ENCODE measurements around the gene IL1RAPL2. TPM values are rescaled to one million over a fixed set of nuclear protein-coding genes. Genes with fewer than 3 reads are reported as not detected.

Gene IL1RAPL2
- total and polyA plus RNA-seq, 2 donors: 0.24 to 3.3 TPM

GRCh38 chrX:104697294-104697693, 131.3 kb downstream of the IL1RAPL2 start:
- Histone ChIP-seq H3K4me1 (ENCODE audit: insufficient read depth) (no peaks in the 10 kb centered on the region), H3K36me3 (ENCODE audit: insufficient read depth) (no peaks in the 10 kb centered on the region), H3K4me3 (ENCODE audit: low read depth, low read length) (no peak overlapping the region), H3K27ac (ENCODE audit: low read depth) (no peak overlapping the region)
- DNase-seq (ENCODE audit: extremely low spot score): peak; percentile 2

GRCh38 chrX:104707042-104707441, 141.0 kb downstream of the IL1RAPL2 start:
- 85% methylated on average over 4 of the region's 4 CpGs for WGBS

DNA sequence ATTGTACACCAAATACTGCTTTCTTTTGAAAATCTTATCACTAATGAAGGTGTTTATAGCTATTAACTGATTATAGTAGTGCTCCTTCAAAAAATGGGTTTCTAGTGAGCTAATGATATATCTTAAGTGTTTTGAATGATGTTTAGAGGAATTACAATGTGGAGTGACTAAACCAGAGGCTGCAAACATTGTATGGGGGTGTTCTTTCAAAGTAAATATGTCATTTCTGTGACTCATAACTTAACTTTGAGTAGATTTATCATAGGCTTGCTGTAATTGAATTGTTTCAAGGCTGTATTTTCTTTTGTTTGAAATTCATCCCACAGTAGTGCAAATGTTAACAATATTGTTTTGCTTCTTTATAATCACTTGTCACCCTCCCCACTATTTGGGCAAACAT, 141.6 kb downstream of the IL1RAPL2 start:
- H3K27ac ChIP-seq (ENCODE audit: low read depth): no peak overlapping the region
- no peak overlapping the region for H3K4me3 ChIP-seq (ENCODE audit: low read depth, low read length)
- no peaks in the 10 kb centered on the region for H3K36me3 ChIP-seq (ENCODE audit: insufficient read depth)
- DNase-seq (ENCODE audit: extremely low spot score): no peak
- H3K4me1 ChIP-seq (ENCODE audit: insufficient read depth): no peaks in the 10 kb centered on the region

More at GRCh38 chrX:104707042-104707441, 141.0 kb downstream of the IL1RAPL2 start:
- no peak overlapping the region for H3K4me3 ChIP-seq (ENCODE audit: low read depth, low read length)
- H3K27ac ChIP-seq (ENCODE audit: low read depth): no peak overlapping the region
- H3K36me3 ChIP-seq (ENCODE audit: insufficient read depth): no peaks in the 10 kb centered on the region
- no peaks in the 10 kb centered on the region for H3K4me1 ChIP-seq (ENCODE audit: insufficient read depth)
- DNase-seq (ENCODE audit: extremely low spot score): no peak

GRCh38 chrX:104712515-104712914, 146.5 kb downstream of the IL1RAPL2 start:
- WGBS: 5% methylated on average over 1 of the region's 1 CpG
- DNase-seq (ENCODE audit: extremely low spot score): no peak
- no peak overlapping the region for H3K27ac ChIP-seq (ENCODE audit: low read depth)
- no peaks in the 10 kb centered on the region for H3K4me1 ChIP-seq (ENCODE audit: insufficient read depth)
- no peak overlapping the region for H3K4me3 ChIP-seq (ENCODE audit: low read depth, low read length)
- H3K36me3 ChIP-seq (ENCODE audit: insufficient read depth): no peaks in the 10 kb centered on the region

DNA sequence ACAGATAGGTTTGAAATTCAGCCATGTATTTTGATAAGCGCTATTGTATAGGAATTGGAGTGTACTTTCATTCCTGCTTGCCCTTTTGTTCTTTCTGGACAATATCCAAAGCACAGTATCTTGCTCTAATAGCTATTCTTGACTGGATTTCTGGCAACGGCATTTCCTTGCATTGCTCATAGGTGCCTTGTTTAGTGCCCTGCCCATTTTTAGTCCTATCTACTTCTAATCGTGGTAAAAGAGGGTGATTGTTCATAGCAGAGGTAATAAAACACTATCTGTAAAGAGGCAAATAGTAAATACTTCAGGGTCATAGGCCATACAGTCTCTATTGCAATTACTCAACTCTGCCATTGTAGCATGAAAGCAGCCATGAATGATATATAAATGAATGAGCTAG, 155.9 kb downstream of the IL1RAPL2 start:
- H3K27ac ChIP-seq (ENCODE audit: low read depth): no peak overlapping the region
- H3K4me1 ChIP-seq (ENCODE audit: insufficient read depth): no peaks in the 10 kb centered on the region
- H3K4me3 ChIP-seq (ENCODE audit: low read depth, low read length): no peak overlapping the region
- WGBS: 66% methylated on average over 3 of the region's 3 CpGs
- DNase-seq (ENCODE audit: extremely low spot score): no peak
- H3K36me3 ChIP-seq (ENCODE audit: insufficient read depth): no peaks in the 10 kb centered on the region

- H3K4me1 ChIP-seq (ENCODE audit: insufficient read depth): no peaks in the 10 kb centered on the region
- H3K27ac ChIP-seq (ENCODE audit: low read depth): no peak overlapping the region
- H3K36me3 ChIP-seq (ENCODE audit: insufficient read depth): no peaks in the 10 kb centered on the region
- DNase-seq (ENCODE audit: extremely low spot score): no peak
- 80% methylated on average over 3 of the region's 3 CpGs for WGBS
- H3K4me3 ChIP-seq (ENCODE audit: low read depth, low read length): no peak overlapping the region
Measured at GRCh38 chrX:104728456-104728855, 162.5 kb downstream of the IL1RAPL2 start.

DNA sequence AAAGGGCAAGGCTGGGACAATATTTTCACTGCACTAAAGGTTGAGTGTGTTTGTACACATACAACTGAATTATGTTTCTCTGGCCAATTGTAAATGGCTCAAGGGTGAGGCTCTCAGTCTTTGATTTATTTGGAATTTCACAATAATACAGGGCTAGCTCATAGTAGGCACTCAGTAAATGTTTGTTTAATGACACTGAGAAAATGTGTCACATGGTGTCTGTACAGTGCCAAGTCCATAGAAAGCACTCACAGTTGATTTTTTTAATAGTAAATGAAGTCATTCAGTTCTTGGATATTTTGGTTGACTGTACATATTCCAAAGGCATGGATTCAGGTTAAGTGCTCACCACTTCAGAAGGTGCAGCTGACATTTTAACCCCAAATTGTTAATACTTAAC, 176.4 kb downstream of the IL1RAPL2 start:
- DNase-seq (ENCODE audit: extremely low spot score): no peak
- Histone ChIP-seq H3K27ac (ENCODE audit: low read depth) (no peak overlapping the region), H3K36me3 (ENCODE audit: insufficient read depth) (no peaks in the 10 kb centered on the region), H3K4me3 (ENCODE audit: low read depth, low read length) (no peak overlapping the region), H3K4me1 (ENCODE audit: insufficient read depth) (no peaks in the 10 kb centered on the region)

- no peaks in the 10 kb centered on the region for H3K36me3 ChIP-seq (ENCODE audit: insufficient read depth)
- no peak overlapping the region for H3K27ac ChIP-seq (ENCODE audit: low read depth)
- DNase-seq (ENCODE audit: extremely low spot score): no peak
- 69% methylated on average over 1 of the region's 1 CpG for WGBS
- H3K4me1 ChIP-seq (ENCODE audit: insufficient read depth): no peaks in the 10 kb centered on the region
- no peak overlapping the region for H3K4me3 ChIP-seq (ENCODE audit: low read depth, low read length)
Measured at GRCh38 chrX:104745152-104745551, 179.2 kb downstream of the IL1RAPL2 start.

DNA sequence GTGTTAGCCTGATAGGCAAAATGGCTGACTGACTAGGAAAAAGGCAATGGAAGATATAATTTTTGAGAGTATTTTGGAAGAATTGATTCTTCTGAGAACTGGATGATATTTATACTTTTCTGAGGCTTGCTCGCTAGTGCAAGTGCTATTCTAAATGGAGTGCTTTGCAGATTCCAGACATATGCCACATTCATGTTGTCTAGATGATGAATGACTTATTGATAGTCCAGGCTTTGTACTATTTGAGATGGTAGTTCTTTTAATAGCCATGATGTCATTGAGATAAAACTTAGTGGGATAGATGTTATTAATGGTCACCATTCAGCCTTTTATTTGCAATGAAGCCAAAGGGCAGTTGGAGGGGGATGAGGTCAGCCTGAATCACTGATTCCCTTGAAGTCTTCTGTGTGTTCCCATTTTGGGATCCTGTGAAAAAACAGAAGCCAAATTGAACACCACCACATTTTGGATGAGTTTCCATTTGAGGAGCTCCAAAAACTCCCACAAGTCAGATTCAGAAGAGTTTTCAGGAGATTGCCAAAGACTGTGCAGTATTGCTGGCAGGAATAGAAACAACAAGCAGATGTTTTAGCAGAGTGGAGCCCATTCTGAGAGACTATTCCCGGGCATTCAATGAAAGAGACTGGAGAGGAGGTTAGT, 184.1 kb downstream of the IL1RAPL2 start:
- H3K4me1 ChIP-seq (ENCODE audit: insufficient read depth): no peaks in the 10 kb centered on the region
- DNase-seq (ENCODE audit: extremely low spot score): no peak
- no peak overlapping the region for H3K4me3 ChIP-seq (ENCODE audit: low read depth, low read length)
- 54% methylated on average over 2 of the region's 2 CpGs for WGBS
- no peaks in the 10 kb centered on the region for H3K36me3 ChIP-seq (ENCODE audit: insufficient read depth)
- H3K27ac ChIP-seq (ENCODE audit: low read depth): no peak overlapping the region

GRCh38 chrX:104762641-104763040, 196.6 kb downstream of the IL1RAPL2 start:
- H3K4me1 ChIP-seq (ENCODE audit: insufficient read depth): no peaks in the 10 kb centered on the region
- no peak overlapping the region for H3K27ac ChIP-seq (ENCODE audit: low read depth)
- DNase-seq (ENCODE audit: extremely low spot score): no peak
- H3K36me3 ChIP-seq (ENCODE audit: insufficient read depth): no peaks in the 10 kb centered on the region
- H3K4me3 ChIP-seq (ENCODE audit: low read depth, low read length): no peak overlapping the region

GRCh38 chrX:104789784-104790183, 223.8 kb downstream of the IL1RAPL2 start:
- Histone ChIP-seq H3K36me3 (ENCODE audit: insufficient read depth) (no peaks in the 10 kb centered on the region), H3K27ac (ENCODE audit: low read depth) (no peak overlapping the region), H3K4me1 (ENCODE audit: insufficient read depth) (no peaks in the 10 kb centered on the region), H3K4me3 (ENCODE audit: low read depth, low read length) (no peak overlapping the region)
- DNase-seq (ENCODE audit: extremely low spot score): no peak

DNA sequence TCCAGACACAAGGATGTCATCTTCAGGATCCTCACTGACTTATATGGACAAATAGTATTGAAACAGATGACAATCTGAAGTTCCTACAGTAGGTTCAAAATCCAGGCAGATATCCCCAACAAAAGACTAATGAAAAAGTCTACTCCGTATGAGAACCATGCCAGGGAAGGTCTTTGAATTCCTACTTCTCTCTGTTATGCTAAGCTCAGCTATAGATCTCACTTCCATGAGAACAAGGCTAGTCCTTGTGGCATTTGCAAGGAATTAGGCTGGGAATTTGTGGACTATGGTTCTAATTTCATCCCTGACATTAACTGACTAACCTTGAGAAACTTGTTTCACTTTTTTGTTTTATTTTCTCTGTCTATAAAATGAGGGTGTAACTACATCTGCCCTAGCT, 229.8 kb downstream of the IL1RAPL2 start:
- Histone ChIP-seq H3K36me3 (ENCODE audit: insufficient read depth) (no peaks in the 10 kb centered on the region), H3K4me1 (ENCODE audit: insufficient read depth) (no peaks in the 10 kb centered on the region), H3K27ac (ENCODE audit: low read depth) (no peak overlapping the region), H3K4me3 (ENCODE audit: low read depth, low read length) (no peak overlapping the region)
- 70% methylated on average over 1 of the region's 1 CpG for WGBS
- no peak for DNase-seq (ENCODE audit: extremely low spot score)

DNA sequence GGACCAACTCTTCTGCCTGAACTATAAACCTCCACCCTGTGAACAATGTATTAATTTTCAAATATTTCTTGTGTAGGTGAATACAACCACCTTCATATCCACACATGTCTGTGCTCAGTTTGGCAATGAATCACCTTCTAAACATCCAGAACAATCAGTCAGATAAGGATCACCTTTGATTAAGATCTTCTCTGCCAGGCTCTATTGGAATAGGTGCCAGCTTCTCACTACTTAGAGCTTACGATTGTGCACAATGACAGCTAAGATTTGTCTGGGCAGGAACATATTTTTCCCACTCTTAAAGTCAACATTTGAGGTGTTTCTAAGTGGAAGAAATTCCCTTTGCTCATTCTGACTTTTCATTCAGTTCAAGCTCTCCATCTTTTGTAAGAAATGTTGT, 237.2 kb downstream of the IL1RAPL2 start:
- DNase-seq (ENCODE audit: extremely low spot score): no peak
- Histone ChIP-seq H3K27ac (ENCODE audit: low read depth) (no peak overlapping the region), H3K36me3 (ENCODE audit: insufficient read depth) (no peaks in the 10 kb centered on the region), H3K4me1 (ENCODE audit: insufficient read depth) (no peaks in the 10 kb centered on the region), H3K4me3 (ENCODE audit: low read depth, low read length) (no peak overlapping the region)
- 64% methylated on average over 1 of the region's 1 CpG for WGBS

- WGBS: 75% methylated on average over 2 of the region's 2 CpGs
- no peaks in the 10 kb centered on the region for H3K4me1 ChIP-seq (ENCODE audit: insufficient read depth)
- DNase-seq (ENCODE audit: extremely low spot score): no peak
- H3K27ac ChIP-seq (ENCODE audit: low read depth): no peak overlapping the region
- no peak overlapping the region for H3K4me3 ChIP-seq (ENCODE audit: low read depth, low read length)
- no peaks in the 10 kb centered on the region for H3K36me3 ChIP-seq (ENCODE audit: insufficient read depth)
Measured at GRCh38 chrX:104806346-104806745, 240.3 kb downstream of the IL1RAPL2 start.

- no peak overlapping the region for H3K4me3 ChIP-seq (ENCODE audit: low read depth, low read length)
- no peaks in the 10 kb centered on the region for H3K36me3 ChIP-seq (ENCODE audit: insufficient read depth)
- H3K4me1 ChIP-seq (ENCODE audit: insufficient read depth): no peaks in the 10 kb centered on the region
- DNase-seq (ENCODE audit: extremely low spot score): no peak
- no peak overlapping the region for H3K27ac ChIP-seq (ENCODE audit: low read depth)
- WGBS: 51% methylated on average over 2 of the region's 2 CpGs
Measured at GRCh38 chrX:104833401-104833800, 267.4 kb downstream of the IL1RAPL2 start.

Data from urinary bladder (tissue), 4 donors.